ENCODE measurements around the gene LMX1B.
"Not testable (repeated sequence)": the region's sequence is repeated elsewhere in the genome, so short reads cannot be mapped to it uniquely, and the experiment has no call there.

The LMX1B gene

GRCh38 chr9:126704157-126704891 is 90.6 kb downstream of the LMX1B start:
- ChIA-PET POLR2A (no interaction called here), CTCF (interaction anchor here (0.6 to 8.2 kb wide), 20 partner anchors 10 to 1232 kb away, joined by 3 to 252 read pairs (median 8); no protein-coding TSS in a partner anchor)
- DNase-seq (ENCODE audit: low read depth, low spot score) = no peak
- no peak overlapping the region for H3K4me3 ChIP-seq (ENCODE audit: low read depth, low read length)
- no peak for TF ChIP-seq CTCF (IDR thresholded peaks at IDR 0.05; ENCODE audit: insufficient read depth, low read length, missing control alignments)

- ChIA-PET CTCF (interaction anchor here (0.6 to 8.2 kb wide), 31 partner anchors 8 to 1233 kb away, joined by 3 to 252 read pairs (median 7); no protein-coding TSS in a partner anchor), POLR2A (no interaction called here)
- peak overlapping the region; percentile 37 for H3K4me3 ChIP-seq (ENCODE audit: low read depth, low read length)
- DNase-seq (ENCODE audit: low read depth, low spot score) = no peak
- peak; percentile 92 for TF ChIP-seq CTCF (IDR thresholded peaks at IDR 0.05; ENCODE audit: insufficient read depth, low read length, missing control alignments)
Measured at GRCh38 chr9:126704892-126705766, 91.4 kb downstream of the LMX1B start.

- no peak for DNase-seq (ENCODE audit: low read depth, low spot score)
- TF ChIP-seq CTCF (IDR thresholded peaks at IDR 0.05; ENCODE audit: insufficient read depth, low read length, missing control alignments) = peak; percentile 71
- H3K4me3 ChIP-seq (ENCODE audit: low read depth, low read length) = no peak overlapping the region
- POLR2A ChIA-PET = no interaction called here
- CTCF ChIA-PET = interaction anchor here (0.6 to 8.2 kb wide), 28 partner anchors 9 to 1055 kb away, joined by 3 to 252 read pairs (median 8); no protein-coding TSS in a partner anchor
Measured at GRCh38 chr9:126705767-126706697, 92.3 kb downstream of the LMX1B start.

GRCh38 chr9:126706698-126707053 is 92.9 kb downstream of the LMX1B start:
- no peak overlapping the region for H3K4me3 ChIP-seq (ENCODE audit: low read depth, low read length)
- POLR2A ChIA-PET = no interaction called here
- DNase-seq (ENCODE audit: low read depth, low spot score) = no peak
- CTCF ChIA-PET = interaction anchor here (0.7 to 8.2 kb wide), 22 partner anchors 8 to 207 kb away, joined by 3 to 252 read pairs (median 9); no protein-coding TSS in a partner anchor
- no peak for TF ChIP-seq CTCF (IDR thresholded peaks at IDR 0.05; ENCODE audit: insufficient read depth, low read length, missing control alignments)

- no peak for DNase-seq (ENCODE audit: low read depth, low spot score)
- ChIA-PET POLR2A (no interaction called here), CTCF (interaction anchor here (0.7 to 8.2 kb wide), 20 partner anchors 8 to 208 kb away, joined by 3 to 252 read pairs (median 10); no protein-coding TSS in a partner anchor)
- H3K4me3 ChIP-seq (ENCODE audit: low read depth, low read length) = no peak overlapping the region
- TF ChIP-seq CTCF (IDR thresholded peaks at IDR 0.05; ENCODE audit: insufficient read depth, low read length, missing control alignments) = no peak
Measured at GRCh38 chr9:126707083-126707482, 93.4 kb downstream of the LMX1B start.

- CTCF ChIA-PET = interaction anchor here (0.8 to 8.2 kb wide), 9 partner anchors 13 to 209 kb away, joined by 3 to 252 read pairs (median 11); no protein-coding TSS in a partner anchor
- POLR2A ChIA-PET; H3K4me3 ChIP-seq (ENCODE audit: low read depth, low read length); DNase-seq (ENCODE audit: low read depth, low spot score): not testable (repeated sequence)
Measured at GRCh38 chr9:126707712-126708111, 94.0 kb downstream of the LMX1B start.

Measured in AG04449 (cell line).